HFF-Myc (cell line): ENCODE data around the gene HYAL3.

Source experiments
- DNase-seq: peaks from one replicate; pipeline ENCODE4 v3.0.0-alpha.2; 2011; ENCODE audit warnings: low read depth; ENCODE audit errors: extremely low read depth
- H3K4me3 ChIP-seq: replicated peaks from 2 replicates; pipeline ENCODE4 v1.5.1; 2011; ENCODE audit warnings: low read depth, mild to moderate bottlenecking, control low read depth, low read length
- CTCF ChIP-seq: IDR thresholded peaks from 2 replicates; pipeline ENCODE4 v1.5.1; 2012; ENCODE audit warnings: mild to moderate bottlenecking, low read depth, low read length, control low read depth; ENCODE audit errors: missing control alignments

The HYAL3 gene

GRCh38 chr3:50341996-50342650 lies 42.9 kb upstream of the HYAL3 start:
- no peak for DNase-seq

DNA sequence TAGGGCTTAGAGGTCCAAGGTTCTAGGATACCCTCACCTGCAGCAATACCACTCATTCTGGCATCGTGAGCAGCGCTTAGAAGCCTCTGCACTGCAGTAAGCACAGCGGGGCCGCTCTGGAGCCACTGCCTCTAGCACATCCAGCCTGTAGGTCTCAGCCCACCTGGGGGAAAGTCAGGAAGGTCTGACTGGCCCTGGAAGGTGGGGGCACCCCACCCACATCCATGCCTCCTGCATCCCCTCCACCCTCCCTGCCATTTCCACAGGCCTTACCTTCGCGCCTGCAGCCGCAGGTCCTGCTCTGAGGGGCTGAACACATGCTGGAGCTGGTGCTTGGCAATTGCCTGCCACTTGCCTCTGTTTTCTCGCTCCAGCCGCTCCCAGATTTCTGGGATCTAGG lies 42.3 kb upstream of the HYAL3 start:
- peak overlapping the region; percentile 97 for H3K4me3 ChIP-seq
- no peak for DNase-seq
- TF ChIP-seq CTCF = no peak

More at GRCh38 chr3:50341996-50342650, 42.9 kb upstream of the HYAL3 start:
- TF ChIP-seq CTCF = no peak
- H3K4me3 ChIP-seq = peak overlapping the region; percentile 97; the same call in 1 of the 2 replicates

GRCh38 chr3:50340448-50341329 lies 41.5 kb upstream of the HYAL3 start, which contains the start of gene RASSF1:
TSS of gene RASSF1 (minus strand) at chr3:50340836. CDS start at chr3:50340805, 31 bp downstream.
- peak within 1 kb of the TSS; percentile 97 for H3K4me3 ChIP-seq
- DNase-seq = no peak
- TF ChIP-seq CTCF = no peak

DNA sequence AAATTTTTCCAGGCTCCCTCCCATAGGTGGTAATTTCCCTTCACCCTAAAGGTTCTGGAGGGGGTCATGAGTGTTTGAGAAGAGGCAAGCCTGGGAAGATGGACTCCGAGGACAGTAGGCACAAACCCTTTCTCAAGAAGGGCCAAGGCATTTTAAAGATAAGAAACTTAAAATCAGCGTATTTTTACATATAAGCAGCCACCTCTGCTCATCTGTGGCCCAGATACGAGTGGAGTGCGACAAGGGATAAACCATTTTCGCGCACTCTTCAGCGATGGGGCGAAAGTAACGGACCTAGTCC lies 40.9 kb upstream of the HYAL3 start:
- DNase-seq = no peak
- TF ChIP-seq CTCF = no peak
- peak overlapping the region; percentile 97 for H3K4me3 ChIP-seq

DNA sequence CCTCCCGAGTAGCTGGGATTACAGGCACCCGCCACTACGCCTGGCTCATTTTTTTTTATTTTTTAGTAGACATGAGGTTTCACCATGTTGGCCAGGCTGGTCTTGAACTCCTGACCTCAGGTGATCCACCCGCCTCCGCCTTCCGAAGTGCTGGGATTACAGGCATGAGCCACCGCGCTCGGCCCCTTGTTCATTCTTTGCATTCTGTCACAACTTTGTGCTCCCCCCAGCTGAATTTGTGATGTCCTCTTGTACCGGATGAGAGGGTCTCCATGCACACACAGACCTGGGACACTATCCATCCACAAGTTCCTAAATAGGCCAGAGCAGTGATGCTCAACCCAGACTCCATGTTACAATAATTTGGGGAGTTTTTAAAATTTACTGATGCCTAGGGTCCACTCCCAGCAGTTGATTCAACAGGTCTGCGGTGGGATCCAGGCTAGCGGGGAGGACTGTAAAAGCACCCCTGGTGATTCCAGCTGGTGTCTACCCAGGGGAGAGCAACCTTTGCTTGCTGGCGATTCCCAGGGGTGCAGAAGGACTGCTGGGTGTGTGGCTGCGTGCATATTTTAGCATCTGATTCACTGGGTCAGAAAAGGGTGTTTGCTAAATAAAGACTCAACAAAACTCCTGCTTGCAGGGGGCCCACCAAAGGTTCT lies 40.4 kb upstream of the HYAL3 start:
- no peak for DNase-seq
- TF ChIP-seq CTCF = no peak
- H3K4me3 ChIP-seq = peak overlapping the region; percentile 97

GRCh38 chr3:50338965-50339364 lies 39.8 kb upstream of the HYAL3 start:
- TF ChIP-seq CTCF = no peak
- peak overlapping the region; percentile 97 for H3K4me3 ChIP-seq
- no peak for DNase-seq
